ENCODE results near the gene TIE1.

DNA sequence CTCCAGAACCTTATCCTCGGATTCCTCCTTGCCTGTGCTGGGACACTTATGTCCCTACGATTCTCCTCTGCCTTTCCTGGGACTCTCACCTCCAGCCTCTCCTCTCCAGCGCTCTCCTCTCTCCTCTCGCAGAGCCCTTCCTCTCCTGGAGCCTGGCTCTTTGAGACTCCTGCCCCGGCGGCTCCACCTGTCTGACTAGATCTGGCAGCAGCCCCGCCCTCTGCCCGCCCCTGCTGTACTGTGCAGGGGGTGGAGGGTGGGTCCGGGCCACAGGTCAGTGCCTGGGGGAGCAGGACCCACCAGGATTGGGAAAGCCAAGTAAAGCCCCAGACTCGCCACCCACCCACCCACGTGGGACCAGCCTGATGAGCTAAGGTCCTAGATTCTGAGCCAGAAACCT is 65.4 kb downstream of the TIE1 start:
- TF ChIP-seq CTCF (IDR thresholded peaks at IDR 0.05) (no peak), POLR2A (IDR thresholded peaks at IDR 0.05) (no peak), EP300 (IDR thresholded peaks at IDR 0.05) (no peak)

Data from ovary (tissue), 3 donors.